Right lobe of liver (tissue), 6 donors: Measurements from ENCODE around the gene GCG. TPM values are rescaled to one million over a fixed set of nuclear protein-coding genes. Genes with fewer than 3 reads are reported as not detected.

Source experiments
- ATAC-seq, 4 donors: fragments of 200-7000 bp; cut with Tn5 transposase; one replicate each; pipeline ENCODE4 v1.9.1; 2020; ENCODE audit warnings: mild to moderate bottlenecking in 4 of 4, moderate library complexity in 4 of 4
- DNase-seq, 3 donors: peaks; one replicate each; pipeline ENCODE4 v3.0.0-alpha.2; 2020
- H3K27ac ChIP-seq, 3 donors: fragments of 200-600 bp; one replicate each; pipeline ENCODE4 v1.8.0; 2022
- H3K27me3 ChIP-seq, 2 donors: fragments of 200-600 bp; one replicate each; pipeline ENCODE4 v1.8.0; 2022
- H3K36me3 ChIP-seq, 4 donors: fragments of 200-600 bp; sonication (generic) in 1 of 4; one replicate each; pipeline versions ENCODE4 v1.5.1 to v1.8.0; 2017 to 2022; ENCODE audit warnings: control low read depth in 1 of 4
- H3K4me1 ChIP-seq, 4 donors: fragments of 200-600 bp; sonication (generic) in 1 of 4; one replicate each; pipeline versions ENCODE4 v1.5.1 to v1.8.0; 2017 to 2022; ENCODE audit warnings: control low read depth in 1 of 4
- H3K4me3 ChIP-seq, 3 donors: fragments of 200-600 bp; one replicate each; pipeline ENCODE4 v1.8.0; 2022
- H3K9me3 ChIP-seq, 4 donors: fragments of 200-600 bp; sonication (generic) in 1 of 4; one replicate each; pipeline versions ENCODE4 v1.5.1 to v1.8.0; 2017 to 2022; ENCODE audit warnings: control low read depth in 1 of 4
- CTCF ChIP-seq, 4 donors: fragments of 200-600 bp in 3 of 4; fragments of 450-650 bp in 1 of 4; IDR thresholded peaks; one replicate each; pipeline versions ENCODE4 v1.5.1 to v1.8.0; 2016 to 2022; ENCODE audit warnings: antibody characterized with exemption in 4 of 4, mild to moderate bottlenecking in 2 of 4
- POLR2A ChIP-seq: fragments of 450-650 bp; IDR thresholded peaks from one replicate; pipeline ENCODE4 v1.6.1; 2017; ENCODE audit warnings: antibody characterized with exemption, mild to moderate bottlenecking
- WGBS: methylation state at CpG from one replicate; pipeline ENCODE4 v1.1.6; 2018; ENCODE audit warnings: low coverage, low lambda C conversion rate; ENCODE audit not compliant: insufficient coverage; ENCODE audit errors: missing lambda C conversion rate; 5-methylcytosine and 5-hydroxymethylcytosine counted together
- intact Hi-C, 2 donors: fragments of 100-400 bp; cut with DNase I; formaldehyde crosslinking; loops; one replicate each; pipeline versions ENCODE4 v1.11.2 to v1.14.1; 2022
- total RNA-seq, 6 experiments: library from RNA; depleted of rRNA in 2 of 6; stranded (reverse); fragments of >200 nt in 2 of 6; fragmentation: NEBNext Ultra II Directional in 3 of 6; extraction: Animal tissue kit (Norgen Biotek cat#: 25700) in 3 of 6; gene quantifications; one replicate each; pipeline versions ENCODE4 v1.1.0 to v1.2.4, GENCODE V29; 2016 to 2023
- donor health status: DM: no; HTN: yes; CAD: no.
- donor health status: DM: no; HTN: no; CAD: no.
- donor health status: DM: no; HTN: no; CAD: no.
- donor health status: DM: no; HTN: yes; CAD: no.
- donor health status: DM: no; HTN: yes; CAD: no.

Gene GCG
- total RNA-seq, 6 experiments from 2014 or later: not detected

- no peak for TF ChIP-seq CTCF (IDR thresholded peaks at IDR 0.05)
- TF ChIP-seq POLR2A: no peak
- ATAC-seq (no peak), DNase-seq (no peak)
- Histone ChIP-seq H3K9me3 (no peaks in the 10 kb centered on the region), H3K27ac (no peak overlapping the region), H3K4me1 (no peaks in the 10 kb centered on the region), H3K4me3 (no peak overlapping the region), H3K36me3 (no peaks in the 10 kb centered on the region), H3K27me3 (no peaks in the 10 kb centered on the region)
- WGBS: 38% methylated on average over 2 of the region's 2 CpGs
- intact Hi-C loops: loop anchor here (5.0 to 10.0 kb wide), 2 partner anchors 122 to 124 kb away; no protein-coding TSS in a partner anchor
Measured at GRCh38 chr2:162126527-162126926, 25.5 kb downstream of the GCG start.

GRCh38 chr2:162126111-162126519 is 25.9 kb downstream of the GCG start:
- intact Hi-C loops: loop anchor here (5.0 to 10.0 kb wide), 2 partner anchors 121 to 124 kb away; no protein-coding TSS in a partner anchor
- TF ChIP-seq CTCF (IDR thresholded peaks at IDR 0.05) (no peak), POLR2A (no peak)
- peak in 3 of 4 donors; percentile 45 to 59 (median 52) for ATAC-seq

GRCh38 chr2:162125138-162125537 is 26.9 kb downstream of the GCG start:
- Histone ChIP-seq H3K27ac (no peak overlapping the region), H3K4me1 (no peaks in the 10 kb centered on the region), H3K36me3 (no peaks in the 10 kb centered on the region), H3K27me3 (no peaks in the 10 kb centered on the region), H3K4me3 (no peak overlapping the region), H3K9me3 (no peaks in the 10 kb centered on the region)
- DNase-seq: no peak
- WGBS: 85% methylated on average over 2 of the region's 2 CpGs
- ATAC-seq: no peak
- intact Hi-C loops: loop anchor here (5.0 to 10.0 kb wide), 2 partner anchors 120 to 123 kb away; no protein-coding TSS in a partner anchor
- no peak for TF ChIP-seq CTCF (IDR thresholded peaks at IDR 0.05)
- no peak for TF ChIP-seq POLR2A

More at GRCh38 chr2:162126111-162126519, 25.9 kb downstream of the GCG start:
- Histone ChIP-seq H3K9me3 (no peaks in the 10 kb centered on the region), H3K27me3 (no peaks in the 10 kb centered on the region), H3K27ac (no peak overlapping the region), H3K36me3 (no peaks in the 10 kb centered on the region), H3K4me1 (no peaks in the 10 kb centered on the region), H3K4me3 (no peak overlapping the region)
- no peak for DNase-seq
- 33% methylated on average over 1 of the region's 1 CpG for WGBS

GRCh38 chr2:162123806-162124758 is 28.0 kb downstream of the GCG start:
- no peaks in the 10 kb centered on the region for H3K36me3 ChIP-seq
- peak; percentile 71 to 87 (median 82) for ATAC-seq
- intact Hi-C loops: loop anchor here in 1 of 2 donors (10.0 kb wide), 1 partner anchor 119 kb away; no protein-coding TSS in a partner anchor
- H3K27ac ChIP-seq: no peak overlapping the region
- WGBS: 7% methylated on average over 7 of the region's 9 CpGs
- H3K4me1 ChIP-seq: no peaks in the 10 kb centered on the region
- no peak overlapping the region for H3K4me3 ChIP-seq
- TF ChIP-seq POLR2A (no peak), CTCF (IDR thresholded peaks at IDR 0.05) (peak; percentile 80 to 86 (median 82))
- DNase-seq: no peak
- no peaks in the 10 kb centered on the region for H3K9me3 ChIP-seq
- H3K27me3 ChIP-seq: no peaks in the 10 kb centered on the region
